H1 (cell line): ENCODE data around the gene RPTOR. TPM values are rescaled to one million over a fixed set of nuclear protein-coding genes. Genes with fewer than 3 reads are reported as not detected.
"Not testable (repeated sequence)": the region's sequence is repeated elsewhere in the genome, so short reads cannot be mapped to it uniquely, and the experiment has no call there.

ENCODE experiments used
- CTCF ChIA-PET: fragments of 300-600 bp; sonication (Branson Sonifier 250); formaldehyde crosslinking; loops from one replicate; lab custom pipeline; 2021; ENCODE audit not compliant: partially characterized antibody; lab: Charles Lee
- POLR2A ChIA-PET: fragments of 300-600 bp; sonication (Branson Sonifier 250); formaldehyde crosslinking; loops from one replicate; lab custom pipeline; 2021; ENCODE audit warnings: inconsistent platforms; ENCODE audit not compliant: partially characterized antibody; lab: Charles Lee
- DNase-seq, 2 experiments: peaks; one replicate each; pipeline versions ENCODE4 v3.0.0 to v3.0.0-alpha.2; 2010 to 2022; ENCODE audit warnings: low spot score in 2 of 2, low read depth in 1 of 2, mixed read lengths in 1 of 2
- FAIRE-seq: peaks from 2 replicates; lab custom pipeline; 2011; peaks lifted over from hg19 to GRCh38; lab: Jason Lieb, UNC
- H2AFZ ChIP-seq: 2 replicates; pipeline ENCODE4 v1.8.1; 2012; ENCODE audit warnings: low read length, inconsistent platforms
- H2AK5ac ChIP-seq: 2 replicates; pipeline ENCODE4 v1.6.1; 2013; ENCODE audit warnings: low read depth, low read length
- H2BK120ac ChIP-seq: replicated peaks from 2 replicates; pipeline ENCODE3; 2013; ENCODE audit warnings: low read depth, low read length, inconsistent platforms
- H2BK12ac ChIP-seq: 2 replicates; pipeline ENCODE4 v1.6.1; 2013; ENCODE audit warnings: low read depth, low read length
- H2BK15ac ChIP-seq: 2 replicates; pipeline ENCODE4 v1.6.1; 2013; ENCODE audit warnings: low read length
- H2BK20ac ChIP-seq: 2 replicates; pipeline ENCODE4 v1.6.1; 2013; ENCODE audit warnings: low read length
- H2BK5ac ChIP-seq: 2 replicates; pipeline ENCODE4 v1.6.1; 2013; ENCODE audit warnings: low read depth, low read length
- H3K14ac ChIP-seq: 2 replicates; pipeline ENCODE4 v1.6.1; 2013; ENCODE audit warnings: inconsistent platforms; ENCODE audit not compliant: insufficient read length
- H3K18ac ChIP-seq: 2 replicates; pipeline ENCODE4 v1.6.1; 2013; ENCODE audit warnings: low read length; ENCODE audit errors: extremely low read depth
- H3K23ac ChIP-seq: 2 replicates; pipeline ENCODE4 v1.6.1; 2013; ENCODE audit warnings: inconsistent platforms; ENCODE audit not compliant: insufficient read length
- H3K23me2 ChIP-seq: 2 replicates; pipeline ENCODE4 v1.6.1; 2013; ENCODE audit warnings: low read depth, low read length
- H3K27ac ChIP-seq: 2 replicates; pipeline ENCODE4 v1.6.1; 2011; ENCODE audit warnings: low read depth, low read length, inconsistent platforms
- H3K27me3 ChIP-seq, 4 experiments: replicated peaks in 1 of 4; 1 replicate in 1 of 4; 2 replicates in 3 of 4; pipeline versions ENCODE4 v1.6.1 to v1.8.1; 2011 to 2013; ENCODE audit warnings: low read length in 3 of 4, mild to moderate bottlenecking in 3 of 4, inconsistent platforms in 2 of 4, mixed read lengths in 2 of 4, moderate library complexity in 1 of 4; ENCODE audit not compliant: control insufficient read depth in 3 of 4, insufficient read depth in 3 of 4; ENCODE audit errors: extremely low read depth in 1 of 4
- H3K36me3 ChIP-seq, 4 experiments: 2 replicates each; pipeline versions ENCODE4 v1.6.1 to v1.8.1; 2011 to 2013; ENCODE audit warnings: mild to moderate bottlenecking in 4 of 4, low read length in 3 of 4, moderate library complexity in 2 of 4, control low read depth in 1 of 4, inconsistent platforms in 1 of 4; ENCODE audit not compliant: insufficient read depth in 4 of 4, control insufficient read depth in 2 of 4
- H3K4ac ChIP-seq: replicated peaks from 2 replicates; pipeline ENCODE3; 2013; ENCODE audit warnings: low read length, low read depth, mixed read lengths, inconsistent platforms; ENCODE audit not compliant: insufficient read length
- H3K4me1 ChIP-seq, 4 experiments: replicated peaks in 1 of 4; 1 replicate in 1 of 4; 2 replicates in 3 of 4; pipeline versions ENCODE4 v1.6.1 to v1.8.1; 2011 to 2013; ENCODE audit warnings: low read length in 3 of 4, inconsistent platforms in 2 of 4, mixed read lengths in 1 of 4; ENCODE audit not compliant: insufficient read depth in 4 of 4, control insufficient read depth in 3 of 4
- H3K4me2 ChIP-seq, 2 experiments: 2 replicates each; pipeline versions ENCODE4 v1.6.1 to v1.8.1; 2011 to 2013; ENCODE audit warnings: low read depth in 2 of 2, low read length in 2 of 2, control low read depth in 1 of 2, inconsistent platforms in 1 of 2, mild to moderate bottlenecking in 1 of 2; ENCODE audit not compliant: insufficient read depth in 1 of 2
- H3K4me3 ChIP-seq, 4 experiments: fragments of 200-600, 300-600 bp in 1 of 4; sonication (generic), shearing (Covaris generic), sonication (Bioruptor Twin) in 1 of 4; 2 replicates each; pipeline versions ENCODE4 v1.5.1 to v1.8.1; 2011 to 2016; ENCODE audit warnings: low read length in 4 of 4, low read depth in 3 of 4, control low read depth in 2 of 4, inconsistent platforms in 2 of 4, mild to moderate bottlenecking in 2 of 4, mixed read lengths in 1 of 4, moderate library complexity in 1 of 4; ENCODE audit not compliant: insufficient read depth in 2 of 4; ENCODE audit errors: extremely low read depth in 1 of 4
- H3K56ac ChIP-seq: replicated peaks from 2 replicates; pipeline ENCODE3; 2013; ENCODE audit warnings: low read depth, mild to moderate bottlenecking, mixed read lengths, low read length, inconsistent platforms; ENCODE audit not compliant: insufficient read length
- H3K79me1 ChIP-seq: 2 replicates; pipeline ENCODE4 v1.6.1; 2013; ENCODE audit warnings: low read depth, low read length, control low read depth
- H3K79me2 ChIP-seq, 2 experiments: 2 replicates each; pipeline versions ENCODE4 v1.6.1 to v1.8.1; 2012 to 2013; ENCODE audit warnings: low read length in 2 of 2, mild to moderate bottlenecking in 2 of 2, inconsistent platforms in 1 of 2; ENCODE audit not compliant: insufficient read depth in 2 of 2, control insufficient read depth in 1 of 2
- H3K9ac ChIP-seq, 4 experiments: replicated peaks in 1 of 4; 1 replicate in 1 of 4; 2 replicates in 3 of 4; pipeline versions ENCODE4 v1.6.1 to v1.8.1; 2011 to 2013; ENCODE audit warnings: low read depth in 3 of 4, low read length in 3 of 4, control low read depth in 2 of 4, mild to moderate bottlenecking in 2 of 4, moderate library complexity in 2 of 4, inconsistent platforms in 1 of 4; ENCODE audit errors: extremely low read depth in 1 of 4
- H3K9me3 ChIP-seq, 2 experiments: 2 replicates each; pipeline versions ENCODE4 v1.6.1 to v1.8.1; 2012 to 2013; ENCODE audit warnings: mild to moderate bottlenecking in 2 of 2, moderate library complexity in 2 of 2, control low read depth in 1 of 2, inconsistent platforms in 1 of 2, low read depth in 1 of 2, low read length in 1 of 2, mixed read lengths in 1 of 2; ENCODE audit not compliant: insufficient read depth in 2 of 2
- H4K20me1 ChIP-seq, 2 experiments: replicated peaks in 1 of 2; 2 replicates each; pipeline versions ENCODE3 to v1.8.1; 2011 to 2013; ENCODE audit warnings: inconsistent platforms in 2 of 2, low read length in 2 of 2, mild to moderate bottlenecking in 1 of 2; ENCODE audit not compliant: insufficient read depth in 2 of 2, control insufficient read depth in 1 of 2
- H4K5ac ChIP-seq: 2 replicates; pipeline ENCODE4 v1.6.1; 2013; ENCODE audit warnings: low read length, low read depth, mixed read lengths, inconsistent platforms; ENCODE audit not compliant: insufficient read length
- H4K8ac ChIP-seq: 2 replicates; pipeline ENCODE4 v1.8.0; 2013; ENCODE audit warnings: mild to moderate bottlenecking, moderate library complexity, low read length, inconsistent platforms; ENCODE audit not compliant: insufficient read depth; ENCODE audit errors: extremely low read depth
- H4K91ac ChIP-seq: replicated peaks from 2 replicates; pipeline ENCODE3; 2013; ENCODE audit warnings: low read length, mixed read lengths, inconsistent platforms; ENCODE audit not compliant: insufficient read length
- WGBS, 2 experiments: shearing (Covaris generic) in 1 of 2; methylation state at CpG; one replicate each; pipeline versions ENCODE4 v1.1.6 to v1.1.7; 2013 to 2015; ENCODE audit warnings: low lambda C conversion rate in 2 of 2, mixed read lengths in 2 of 2, inconsistent platforms in 1 of 2, low coverage in 1 of 2, missing lambda C conversion rate in 1 of 2; ENCODE audit not compliant: insufficient replicate concordance in 2 of 2, insufficient coverage in 1 of 2, insufficient read length in 1 of 2; ENCODE audit errors: extremely low coverage in 1 of 2, missing lambda C conversion rate in 1 of 2; 5-methylcytosine and 5-hydroxymethylcytosine counted together
- polyA plus RNA-seq, 7 experiments: library from polyadenylated mRNA; depleted of rRNA in 3 of 7; stranded (reverse) in 5 of 7; unstranded in 2 of 7; fragments of >200 nt in 5 of 7; fragments of 200-250 nt in 2 of 7; gene quantifications; 1 replicate in 5 of 7; 2 replicates in 1 of 7; 4 replicates in 1 of 7; pipeline versions ENCODE4 v1.2.1 to v1.2.3, GENCODE V29; 2011 to 2013; ENCODE audit warnings: missing spikeins in 2 of 7, mixed read lengths in 2 of 7
- total RNA-seq: library from RNA; stranded (reverse); fragmentation: NEBNext Ultra II Directional; extraction: Animal tissue kit (Norgen Biotek cat#: 25700); gene quantifications from 2 replicates; pipeline ENCODE4 v1.2.1, GENCODE V29; 2021

RPTOR gene
- total and polyA plus RNA-seq, 2 of the 8 experiments (the other 6 are each of a cell fraction or from before 2014, with no cell fraction given): 6.9 to 28.7 TPM

- H3K4me1 ChIP-seq, H3K14ac ChIP-seq, H4K5ac ChIP-seq, H3K9ac ChIP-seq, DNase-seq, H3K9me3 ChIP-seq, H2BK20ac ChIP-seq, H2AK5ac ChIP-seq, H3K79me2 ChIP-seq, H3K4me2 ChIP-seq, H4K91ac ChIP-seq, H3K79me1 ChIP-seq, H2BK12ac ChIP-seq, POLR2A ChIA-PET, H3K23ac ChIP-seq, H4K8ac ChIP-seq, H3K18ac ChIP-seq, H3K23me2 ChIP-seq, H2BK120ac ChIP-seq, H2BK5ac ChIP-seq, H3K27ac ChIP-seq, H3K56ac ChIP-seq, H3K36me3 ChIP-seq, H2BK15ac ChIP-seq, H4K20me1 ChIP-seq, H3K4me3 ChIP-seq, FAIRE-seq, H3K4ac ChIP-seq, H3K27me3 ChIP-seq, H2AFZ ChIP-seq: not testable (repeated sequence)
- 96% methylated on average over 5 of the region's 5 CpGs; no CpG with 5 or more reads in 1 of the 2 experiments for WGBS, 2 experiments
- CTCF ChIA-PET: interaction anchor here (0.7 to 1.4 kb wide), 2 partner anchors 22 to 47 kb away, joined by 3 read pairs; no protein-coding TSS in a partner anchor
These were observed 252.6 kb downstream of the RPTOR start for GRCh38 chr17:80797222-80797621.
